ENCODE data around the gene DLGAP4.

DNA sequence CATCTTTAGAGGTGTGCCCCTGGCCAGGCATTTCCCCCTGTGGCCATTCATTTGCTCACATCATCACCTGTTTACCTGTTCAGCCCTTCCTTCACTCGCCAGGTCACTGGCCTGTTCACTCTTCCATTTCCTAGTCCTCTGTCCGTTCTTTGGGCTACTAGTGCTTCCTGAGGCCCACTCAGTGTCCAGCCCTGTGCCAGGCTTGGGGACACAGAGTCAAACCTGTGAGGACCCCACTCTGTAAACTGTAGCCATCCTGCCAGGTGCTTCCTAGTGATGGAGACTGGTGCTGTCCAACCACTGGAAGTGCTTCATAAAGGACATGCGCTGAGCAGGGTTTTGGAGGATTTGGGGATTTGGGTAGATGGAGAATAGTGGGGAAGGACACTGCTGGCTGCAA lies 3.5 kb downstream of the DLGAP4 start:
- TF ChIP-seq, protein P1, sequence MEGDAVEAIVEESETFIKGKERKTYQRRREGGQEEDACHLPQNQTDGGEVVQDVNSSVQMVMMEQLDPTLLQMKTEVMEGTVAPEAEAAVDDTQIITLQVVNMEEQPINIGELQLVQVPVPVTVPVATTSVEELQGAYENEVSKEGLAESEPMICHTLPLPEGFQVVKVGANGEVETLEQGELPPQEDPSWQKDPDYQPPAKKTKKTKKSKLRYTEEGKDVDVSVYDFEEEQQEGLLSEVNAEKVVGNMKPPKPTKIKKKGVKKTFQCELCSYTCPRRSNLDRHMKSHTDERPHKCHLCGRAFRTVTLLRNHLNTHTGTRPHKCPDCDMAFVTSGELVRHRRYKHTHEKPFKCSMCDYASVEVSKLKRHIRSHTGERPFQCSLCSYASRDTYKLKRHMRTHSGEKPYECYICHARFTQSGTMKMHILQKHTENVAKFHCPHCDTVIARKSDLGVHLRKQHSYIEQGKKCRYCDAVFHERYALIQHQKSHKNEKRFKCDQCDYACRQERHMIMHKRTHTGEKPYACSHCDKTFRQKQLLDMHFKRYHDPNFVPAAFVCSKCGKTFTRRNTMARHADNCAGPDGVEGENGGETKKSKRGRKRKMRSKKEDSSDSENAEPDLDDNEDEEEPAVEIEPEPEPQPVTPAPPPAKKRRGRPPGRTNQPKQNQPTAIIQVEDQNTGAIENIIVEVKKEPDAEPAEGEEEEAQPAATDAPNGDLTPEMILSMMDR (IDR thresholded peaks at IDR 0.05): no peak
- TF ChIP-seq POLR2AphosphoS5 (IDR thresholded peaks at IDR 0.05; ENCODE audit: insufficient read depth in 1 of 2, low read depth in 1 of 2) (no peak), POLR2A (IDR thresholded peaks at IDR 0.05) (no peak)
